WTC11 (cell line): ENCODE measurements around the gene CNIH3. TPM values are rescaled to one million over a fixed set of nuclear protein-coding genes. Genes with fewer than 3 reads are reported as not detected.

Experiments used
- ATAC-seq: fragments of 200-7000 bp; cut with Tn5 transposase; 2 replicates; pipeline ENCODE4 v1.10.0; 2021; ENCODE audit warnings: mild to moderate bottlenecking, moderate library complexity
- CTCF ChIA-PET: fragments of 300-600 bp; sonication (Branson Sonifier 250); formaldehyde crosslinking; loops from one replicate; lab custom pipeline; 2021; ENCODE audit warnings: antibody characterized with exemption; lab: Charles Lee
- POLR2A ChIA-PET: fragments of 350-600 bp; sonication (Branson Sonifier 250); formaldehyde crosslinking; loops from one replicate; lab custom pipeline; 2021; ENCODE audit warnings: antibody characterized with exemption; lab: Charles Lee
- DNase-seq: peaks from one replicate; pipeline ENCODE4 v3.0.0; 2021; ENCODE audit warnings: low spot score
- H3K27ac Mint-ChIP-seq: 2 replicates; pipeline ENCODE4 v1.8.0; 2021; ENCODE audit warnings: mixed read lengths
- H3K27me3 Mint-ChIP-seq: 2 replicates; pipeline ENCODE4 v1.8.0; 2021; ENCODE audit warnings: low read depth, mild to moderate bottlenecking, moderate library complexity, mixed read lengths
- H3K36me3 Mint-ChIP-seq: 2 replicates; pipeline ENCODE4 v1.8.0; 2021; ENCODE audit warnings: mixed read lengths
- H3K4me1 Mint-ChIP-seq: 2 replicates; pipeline ENCODE4 v1.8.0; 2022; ENCODE audit warnings: mixed read lengths
- H3K4me3 Mint-ChIP-seq: 2 replicates; pipeline ENCODE4 v1.8.0; 2021; ENCODE audit warnings: mild to moderate bottlenecking, moderate library complexity, mixed read lengths
- H3K9me3 Mint-ChIP-seq: 2 replicates; pipeline ENCODE4 v1.8.0; 2021; ENCODE audit warnings: mixed read lengths
- ATF1 ChIP-seq: sonication (generic); formaldehyde crosslinking; IDR thresholded peaks from 2 replicates; pipeline ENCODE4 v1.8.1; 2023; ENCODE audit warnings: mild to moderate bottlenecking, moderate library complexity, missing genetic modification reagents
- CREB1 ChIP-seq: sonication (generic); formaldehyde crosslinking; IDR thresholded peaks from 2 replicates; pipeline ENCODE4 v1.8.0; 2023; ENCODE audit warnings: mild to moderate bottlenecking, missing genetic modification reagents
- CREM ChIP-seq: sonication (generic); formaldehyde crosslinking; IDR thresholded peaks from 2 replicates; pipeline ENCODE4 v1.8.1; 2022; ENCODE audit warnings: mild to moderate bottlenecking, missing genetic modification reagents, moderate library complexity
- GTF2I ChIP-seq: fragments of 250-450 bp; sonication (Bioruptor Pico); conservative IDR thresholded peaks from 2 replicates; pipeline ENCODE4 v1.4.0; 2021; ENCODE audit warnings: mild to moderate bottlenecking
- IRF2 ChIP-seq: sonication (generic); formaldehyde crosslinking; IDR thresholded peaks from 2 replicates; pipeline ENCODE4 v1.8.0; 2022; ENCODE audit warnings: low read depth, missing genetic modification reagents, borderline replicate concordance
- JUN ChIP-seq: sonication (generic); formaldehyde crosslinking; IDR thresholded peaks from 2 replicates; pipeline ENCODE4 v1.8.0; 2023; ENCODE audit warnings: mild to moderate bottlenecking, missing genetic modification reagents
- NFE2L1 ChIP-seq: sonication (generic); formaldehyde crosslinking; IDR thresholded peaks from 2 replicates; pipeline ENCODE4 v1.8.1; 2023; ENCODE audit warnings: missing genetic modification reagents
- NR1H2 ChIP-seq: sonication (generic); formaldehyde crosslinking; IDR thresholded peaks from 2 replicates; pipeline ENCODE4 v1.9.0; 2021; ENCODE audit warnings: mild to moderate bottlenecking, moderate library complexity, missing genetic modification reagents
- PREB ChIP-seq: sonication (generic); formaldehyde crosslinking; IDR thresholded peaks from 2 replicates; pipeline ENCODE4 v1.8.1; 2022; ENCODE audit warnings: mild to moderate bottlenecking, missing genetic modification reagents, moderate library complexity, borderline replicate concordance
- TEAD1 ChIP-seq: sonication (generic); formaldehyde crosslinking; IDR thresholded peaks from 2 replicates; pipeline ENCODE4 v1.8.0; 2022; ENCODE audit warnings: mild to moderate bottlenecking, missing genetic modification reagents
- TP53 ChIP-seq: sonication (generic); formaldehyde crosslinking; IDR thresholded peaks from 2 replicates; pipeline ENCODE4 v1.8.1; 2023; ENCODE audit warnings: mild to moderate bottlenecking, missing genetic modification reagents
- USF2 ChIP-seq: sonication (generic); formaldehyde crosslinking; IDR thresholded peaks from 2 replicates; pipeline ENCODE4 v1.8.1; 2023; ENCODE audit warnings: mild to moderate bottlenecking, missing genetic modification reagents, moderate library complexity
- ZBTB21 ChIP-seq: sonication (generic); formaldehyde crosslinking; IDR thresholded peaks from 2 replicates; pipeline ENCODE4 v1.8.1; 2023; ENCODE audit warnings: mild to moderate bottlenecking, missing genetic modification reagents, borderline replicate concordance
- ZMAT4 ChIP-seq: fragments of 250-450 bp; sonication (Bioruptor Pico); IDR thresholded peaks from 2 replicates; pipeline ENCODE4 v1.9.0; 2021; ENCODE audit warnings: mild to moderate bottlenecking
- total RNA-seq: library from RNA; stranded (reverse); gene quantifications from 3 replicates; pipeline ENCODE4 v1.2.3, GENCODE V29; 2021
- TF ChIP-seq, protein P1 (sequence below): sonication (generic); formaldehyde crosslinking; IDR thresholded peaks from 2 replicates; pipeline ENCODE4 v1.8.0; 2022; ENCODE audit warnings: missing genetic modification reagents
- TF ChIP-seq, protein P2 (sequence below): sonication (generic); formaldehyde crosslinking; IDR thresholded peaks from 2 replicates; pipeline ENCODE4 v1.8.0; 2022; ENCODE audit warnings: mild to moderate bottlenecking, missing genetic modification reagents
- TF ChIP-seq, protein P3 (sequence below): fragments of 200-600 bp; IDR thresholded peaks from 2 replicates; pipeline ENCODE4 v1.8.0; 2022; ENCODE audit warnings: antibody characterized with exemption

CNIH3 gene
- total RNA-seq, 1 experiment from 2014 or later, result 8.1 TPM

DNA sequence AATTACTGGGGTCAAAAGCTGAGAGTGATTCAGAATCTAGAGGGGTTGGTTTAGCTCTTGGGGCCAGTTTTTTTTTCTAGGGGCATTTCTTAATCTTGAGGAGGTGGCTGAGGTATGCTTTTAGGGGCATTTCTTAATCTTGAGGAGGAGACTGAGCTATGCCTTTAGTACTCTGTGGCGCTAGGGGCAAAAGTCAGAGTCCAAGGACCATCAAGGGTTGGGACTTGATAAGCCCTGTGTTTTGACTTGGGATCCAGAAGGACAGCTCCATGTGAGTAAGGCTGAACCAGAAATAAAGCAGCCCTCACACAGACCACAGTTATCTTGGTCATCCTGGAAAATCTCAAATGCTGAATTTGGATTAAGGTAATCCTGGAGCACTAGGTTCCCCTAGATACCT, 3.9 kb upstream of the CNIH3 start:
- POLR2A ChIA-PET, result no interaction called here
- TF ChIP-seq JUN (CRISPR knock-in tag) (no peak), TEAD1 (CRISPR knock-in tag) (no peak), TP53 (CRISPR knock-in tag) (no peak), CREM (no peak), ATF1 (CRISPR knock-in tag) (no peak), CREB1 (CRISPR knock-in tag) (no peak), ZBTB21 (CRISPR knock-in tag) (no peak), IRF2 (CRISPR knock-in tag) (no peak), NR1H2 (CRISPR knock-in tag) (no peak), GTF2I (CRISPR knock-in tag) (no peak)
- Mint-ChIP-seq H3K4me1 (peaks cover 36% of the 10 kb centered on the region), H3K27me3 (peaks cover 81% of the 10 kb centered on the region), H3K9me3 (peaks cover 5% of the 10 kb centered on the region), H3K27ac (no peak overlapping the region), H3K36me3 (peaks cover 5% of the 10 kb centered on the region; the same call in 1 of the 2 replicates), H3K4me3 (no peak overlapping the region)
- DNase-seq (no peak), ATAC-seq (no peak)
- CTCF ChIA-PET, result interaction anchor here (0.7 kb wide), 1 partner anchor 311 kb away, joined by 4 read pairs; no protein-coding TSS in a partner anchor

DNA sequence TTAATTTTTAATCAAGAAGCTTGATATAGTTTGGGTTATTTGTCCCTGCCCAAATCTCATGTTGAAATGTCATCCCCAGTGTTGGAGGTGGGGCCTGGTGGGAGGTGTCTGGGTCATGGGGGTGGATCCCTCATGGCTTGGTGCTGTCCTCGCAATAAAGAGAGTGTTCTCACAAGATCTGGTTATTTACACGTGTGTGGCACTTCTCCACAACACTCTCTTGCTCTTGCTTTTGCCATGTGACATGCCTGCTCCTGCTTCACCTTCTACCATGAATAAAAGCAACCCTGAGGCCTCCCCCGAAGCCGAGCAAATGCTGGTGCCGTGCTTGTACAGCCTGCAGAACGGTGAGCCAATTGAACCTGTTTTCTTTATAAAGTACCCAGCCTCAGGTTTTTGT, 2.6 kb upstream of the CNIH3 start:
- ChIA-PET POLR2A (no interaction called here), CTCF (no interaction called here)
- H3K4me3 Mint-ChIP-seq, result no peak overlapping the region
- H3K4me1 Mint-ChIP-seq, result peaks cover 35% of the 10 kb centered on the region
- no peak overlapping the region for H3K27ac Mint-ChIP-seq
- DNase-seq (no peak), ATAC-seq (no peak)
- H3K27me3 Mint-ChIP-seq, result peaks cover 91% of the 10 kb centered on the region
- peaks cover 7% of the 10 kb centered on the region for H3K36me3 Mint-ChIP-seq
- TF ChIP-seq, protein P1, sequence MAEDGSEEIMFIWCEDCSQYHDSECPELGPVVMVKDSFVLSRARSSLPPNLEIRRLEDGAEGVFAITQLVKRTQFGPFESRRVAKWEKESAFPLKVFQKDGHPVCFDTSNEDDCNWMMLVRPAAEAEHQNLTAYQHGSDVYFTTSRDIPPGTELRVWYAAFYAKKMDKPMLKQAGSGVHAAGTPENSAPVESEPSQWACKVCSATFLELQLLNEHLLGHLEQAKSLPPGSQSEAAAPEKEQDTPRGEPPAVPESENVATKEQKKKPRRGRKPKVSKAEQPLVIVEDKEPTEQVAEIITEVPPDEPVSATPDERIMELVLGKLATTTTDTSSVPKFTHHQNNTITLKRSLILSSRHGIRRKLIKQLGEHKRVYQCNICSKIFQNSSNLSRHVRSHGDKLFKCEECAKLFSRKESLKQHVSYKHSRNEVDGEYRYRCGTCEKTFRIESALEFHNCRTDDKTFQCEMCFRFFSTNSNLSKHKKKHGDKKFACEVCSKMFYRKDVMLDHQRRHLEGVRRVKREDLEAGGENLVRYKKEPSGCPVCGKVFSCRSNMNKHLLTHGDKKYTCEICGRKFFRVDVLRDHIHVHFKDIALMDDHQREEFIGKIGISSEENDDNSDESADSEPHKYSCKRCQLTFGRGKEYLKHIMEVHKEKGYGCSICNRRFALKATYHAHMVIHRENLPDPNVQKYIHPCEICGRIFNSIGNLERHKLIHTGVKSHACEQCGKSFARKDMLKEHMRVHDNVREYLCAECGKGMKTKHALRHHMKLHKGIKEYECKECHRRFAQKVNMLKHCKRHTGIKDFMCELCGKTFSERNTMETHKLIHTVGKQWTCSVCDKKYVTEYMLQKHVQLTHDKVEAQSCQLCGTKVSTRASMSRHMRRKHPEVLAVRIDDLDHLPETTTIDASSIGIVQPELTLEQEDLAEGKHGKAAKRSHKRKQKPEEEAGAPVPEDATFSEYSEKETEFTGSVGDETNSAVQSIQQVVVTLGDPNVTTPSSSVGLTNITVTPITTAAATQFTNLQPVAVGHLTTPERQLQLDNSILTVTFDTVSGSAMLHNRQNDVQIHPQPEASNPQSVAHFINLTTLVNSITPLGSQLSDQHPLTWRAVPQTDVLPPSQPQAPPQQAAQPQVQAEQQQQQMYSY (CRISPR knock-in tag), result no peak
- TF ChIP-seq, protein P2, sequence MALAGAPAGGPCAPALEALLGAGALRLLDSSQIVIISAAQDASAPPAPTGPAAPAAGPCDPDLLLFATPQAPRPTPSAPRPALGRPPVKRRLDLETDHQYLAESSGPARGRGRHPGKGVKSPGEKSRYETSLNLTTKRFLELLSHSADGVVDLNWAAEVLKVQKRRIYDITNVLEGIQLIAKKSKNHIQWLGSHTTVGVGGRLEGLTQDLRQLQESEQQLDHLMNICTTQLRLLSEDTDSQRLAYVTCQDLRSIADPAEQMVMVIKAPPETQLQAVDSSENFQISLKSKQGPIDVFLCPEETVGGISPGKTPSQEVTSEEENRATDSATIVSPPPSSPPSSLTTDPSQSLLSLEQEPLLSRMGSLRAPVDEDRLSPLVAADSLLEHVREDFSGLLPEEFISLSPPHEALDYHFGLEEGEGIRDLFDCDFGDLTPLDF (CRISPR knock-in tag), result no peak
- no peak for TF ChIP-seq JUN (CRISPR knock-in tag)
- TF ChIP-seq PREB (CRISPR knock-in tag), result no peak
- no peak for TF ChIP-seq USF2 (CRISPR knock-in tag)
- no peak for TF ChIP-seq ZMAT4 (CRISPR knock-in tag)
- TF ChIP-seq, protein P3, sequence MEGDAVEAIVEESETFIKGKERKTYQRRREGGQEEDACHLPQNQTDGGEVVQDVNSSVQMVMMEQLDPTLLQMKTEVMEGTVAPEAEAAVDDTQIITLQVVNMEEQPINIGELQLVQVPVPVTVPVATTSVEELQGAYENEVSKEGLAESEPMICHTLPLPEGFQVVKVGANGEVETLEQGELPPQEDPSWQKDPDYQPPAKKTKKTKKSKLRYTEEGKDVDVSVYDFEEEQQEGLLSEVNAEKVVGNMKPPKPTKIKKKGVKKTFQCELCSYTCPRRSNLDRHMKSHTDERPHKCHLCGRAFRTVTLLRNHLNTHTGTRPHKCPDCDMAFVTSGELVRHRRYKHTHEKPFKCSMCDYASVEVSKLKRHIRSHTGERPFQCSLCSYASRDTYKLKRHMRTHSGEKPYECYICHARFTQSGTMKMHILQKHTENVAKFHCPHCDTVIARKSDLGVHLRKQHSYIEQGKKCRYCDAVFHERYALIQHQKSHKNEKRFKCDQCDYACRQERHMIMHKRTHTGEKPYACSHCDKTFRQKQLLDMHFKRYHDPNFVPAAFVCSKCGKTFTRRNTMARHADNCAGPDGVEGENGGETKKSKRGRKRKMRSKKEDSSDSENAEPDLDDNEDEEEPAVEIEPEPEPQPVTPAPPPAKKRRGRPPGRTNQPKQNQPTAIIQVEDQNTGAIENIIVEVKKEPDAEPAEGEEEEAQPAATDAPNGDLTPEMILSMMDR, result no peak
- no peak for TF ChIP-seq NFE2L1 (CRISPR knock-in tag)
- peaks cover 5% of the 10 kb centered on the region for H3K9me3 Mint-ChIP-seq
